ENCODE results near the gene SLC35F4. TPM values are rescaled to one million over a fixed set of nuclear protein-coding genes. Genes with fewer than 3 reads are reported as not detected.

The SLC35F4 gene
- polyA plus RNA-seq, 1 donor (not counting 4 experiments of a cell fraction or from before 2014, with no cell fraction given), result not detected

DNA sequence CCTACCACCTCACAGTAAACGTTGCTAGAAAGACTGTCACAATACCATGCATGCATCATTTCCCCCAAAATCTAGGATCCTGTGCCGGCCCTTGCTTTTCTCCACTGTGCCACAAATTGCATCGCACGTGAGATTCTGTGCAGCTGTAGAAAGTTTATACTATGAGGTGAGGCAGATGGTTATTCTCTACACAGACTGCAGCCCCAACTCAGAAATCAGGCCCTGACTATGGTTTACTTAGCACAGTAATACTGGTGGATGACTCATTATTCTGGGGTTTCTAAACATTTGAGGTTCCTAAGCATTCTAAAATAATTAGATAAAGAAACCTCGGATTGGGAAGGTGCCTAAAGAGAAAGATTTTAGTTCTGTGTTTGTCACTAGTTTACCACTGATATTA lies 208.4 kb downstream of the SLC35F4 start:
- no peak for FAIRE-seq
- H3K36me3 ChIP-seq (ENCODE audit: control insufficient read depth in 2 of 2, extremely low read depth in 1 of 2, insufficient read depth in 2 of 2, low read length in 2 of 2), result no peaks in the 10 kb centered on the region
- no peak overlapping the region for H2AFZ ChIP-seq (ENCODE audit: control insufficient read depth, low read length)
- no peaks in the 10 kb centered on the region for H4K20me1 ChIP-seq (ENCODE audit: control insufficient read depth, extremely low read depth, insufficient read depth, low read length)
- H3K9me1 ChIP-seq (ENCODE audit: control insufficient read depth, extremely low read depth, insufficient read depth, low read length), result no peaks in the 10 kb centered on the region
- H3K79me2 ChIP-seq (ENCODE audit: control insufficient read depth, insufficient read depth, low read length), result no peaks in the 10 kb centered on the region
- peaks cover 13% of the 10 kb centered on the region for H3K4me1 ChIP-seq (ENCODE audit: control insufficient read depth, extremely low read depth, insufficient read depth, low read length)
- no peak overlapping the region for H3K4me3 ChIP-seq (ENCODE audit: control insufficient read depth in 2 of 3, extremely low read depth in 1 of 3, insufficient read depth in 2 of 3, low read depth in 1 of 3, low read length in 3 of 3)
- no peaks in the 10 kb centered on the region for H3K9me3 ChIP-seq (ENCODE audit: control insufficient read depth, low read depth, low read length)
- dilution Hi-C loops (cut with MboI; ENCODE audit: extremely low pct_ligation_motif_present, low sequenced_read_pairs), result no loop called here
- no peaks in the 10 kb centered on the region for H3K27me3 ChIP-seq (ENCODE audit: control insufficient read depth, extremely low read depth, insufficient read depth, low read length)
- no peak for DNase-seq (ENCODE audit: low read depth, low spot score)
- peak overlapping the region; percentile 23 for H3K4me2 ChIP-seq (ENCODE audit: control insufficient read depth, extremely low read depth, insufficient read depth, low read depth, low read length)
- H3K9ac ChIP-seq (ENCODE audit: control insufficient read depth, extremely low read depth, insufficient read depth, low read length), result no peak overlapping the region
- no peak overlapping the region for H3K27ac ChIP-seq (ENCODE audit: control insufficient read depth, insufficient read depth, low read length)
- TF ChIP-seq EZH2 (IDR thresholded peaks at IDR 0.05; ENCODE audit: low read length), result no peak
- TF ChIP-seq, protein P1, sequence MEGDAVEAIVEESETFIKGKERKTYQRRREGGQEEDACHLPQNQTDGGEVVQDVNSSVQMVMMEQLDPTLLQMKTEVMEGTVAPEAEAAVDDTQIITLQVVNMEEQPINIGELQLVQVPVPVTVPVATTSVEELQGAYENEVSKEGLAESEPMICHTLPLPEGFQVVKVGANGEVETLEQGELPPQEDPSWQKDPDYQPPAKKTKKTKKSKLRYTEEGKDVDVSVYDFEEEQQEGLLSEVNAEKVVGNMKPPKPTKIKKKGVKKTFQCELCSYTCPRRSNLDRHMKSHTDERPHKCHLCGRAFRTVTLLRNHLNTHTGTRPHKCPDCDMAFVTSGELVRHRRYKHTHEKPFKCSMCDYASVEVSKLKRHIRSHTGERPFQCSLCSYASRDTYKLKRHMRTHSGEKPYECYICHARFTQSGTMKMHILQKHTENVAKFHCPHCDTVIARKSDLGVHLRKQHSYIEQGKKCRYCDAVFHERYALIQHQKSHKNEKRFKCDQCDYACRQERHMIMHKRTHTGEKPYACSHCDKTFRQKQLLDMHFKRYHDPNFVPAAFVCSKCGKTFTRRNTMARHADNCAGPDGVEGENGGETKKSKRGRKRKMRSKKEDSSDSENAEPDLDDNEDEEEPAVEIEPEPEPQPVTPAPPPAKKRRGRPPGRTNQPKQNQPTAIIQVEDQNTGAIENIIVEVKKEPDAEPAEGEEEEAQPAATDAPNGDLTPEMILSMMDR (optimal IDR thresholded peaks at IDR 0.05 in 1 of 3, IDR thresholded peaks at IDR 0.05 in 1 of 3, conservative IDR thresholded peaks at IDR 0.05 in 1 of 3; ENCODE audit: extremely low read depth in 1 of 3, insufficient read depth in 2 of 3, low read length in 3 of 3), result no peak

DNA sequence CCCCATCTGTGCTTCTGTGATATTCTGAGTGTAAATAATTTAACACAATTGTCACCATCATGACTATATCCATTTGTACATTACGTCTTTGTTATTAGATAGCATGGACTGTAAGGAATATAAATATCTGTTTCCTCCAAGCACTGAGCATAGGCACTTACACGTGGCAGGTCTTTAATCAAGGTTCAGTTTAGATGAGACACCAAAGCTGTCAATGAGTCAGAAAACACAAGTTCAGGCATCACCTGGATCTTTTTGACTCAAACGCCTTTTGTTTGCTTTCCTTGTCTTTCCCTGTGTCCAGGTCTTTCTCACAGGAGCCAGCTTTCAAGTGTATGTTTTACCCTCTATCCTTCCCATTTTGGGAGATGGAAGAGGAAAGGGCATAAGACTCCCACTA lies 209.0 kb downstream of the SLC35F4 start:
- H3K9me3 ChIP-seq (ENCODE audit: control insufficient read depth, low read depth, low read length), result no peaks in the 10 kb centered on the region
- no peaks in the 10 kb centered on the region for H3K9me1 ChIP-seq (ENCODE audit: control insufficient read depth, extremely low read depth, insufficient read depth, low read length)
- no peak overlapping the region for H3K9ac ChIP-seq (ENCODE audit: control insufficient read depth, extremely low read depth, insufficient read depth, low read length)
- dilution Hi-C loops (cut with MboI; ENCODE audit: extremely low pct_ligation_motif_present, low sequenced_read_pairs), result no loop called here
- peak; percentile 89 for FAIRE-seq
- DNase-seq (ENCODE audit: low read depth, low spot score), result peak; percentile 26
- no peak for TF ChIP-seq EZH2 (IDR thresholded peaks at IDR 0.05; ENCODE audit: low read length)
- TF ChIP-seq, protein P1 (optimal IDR thresholded peaks at IDR 0.05 in 1 of 3, IDR thresholded peaks at IDR 0.05 in 1 of 3, conservative IDR thresholded peaks at IDR 0.05 in 1 of 3; ENCODE audit: extremely low read depth in 1 of 3, insufficient read depth in 2 of 3, low read length in 3 of 3), result no peak
- no peaks in the 10 kb centered on the region for H3K36me3 ChIP-seq (ENCODE audit: control insufficient read depth in 2 of 2, extremely low read depth in 1 of 2, insufficient read depth in 2 of 2, low read length in 2 of 2)
- H3K79me2 ChIP-seq (ENCODE audit: control insufficient read depth, insufficient read depth, low read length), result no peaks in the 10 kb centered on the region
- no peak overlapping the region for H3K4me3 ChIP-seq (ENCODE audit: control insufficient read depth in 2 of 3, extremely low read depth in 1 of 3, insufficient read depth in 2 of 3, low read depth in 1 of 3, low read length in 3 of 3)
- H3K27ac ChIP-seq (ENCODE audit: control insufficient read depth, insufficient read depth, low read length), result peak overlapping the region; percentile 26
- peak overlapping the region; percentile 22 for H3K4me2 ChIP-seq (ENCODE audit: control insufficient read depth, extremely low read depth, insufficient read depth, low read depth, low read length)
- no peaks in the 10 kb centered on the region for H4K20me1 ChIP-seq (ENCODE audit: control insufficient read depth, extremely low read depth, insufficient read depth, low read length)
- H2AFZ ChIP-seq (ENCODE audit: control insufficient read depth, low read length), result no peak overlapping the region
- H3K4me1 ChIP-seq (ENCODE audit: control insufficient read depth, extremely low read depth, insufficient read depth, low read length), result peaks cover 13% of the 10 kb centered on the region
- H3K27me3 ChIP-seq (ENCODE audit: control insufficient read depth, extremely low read depth, insufficient read depth, low read length), result no peaks in the 10 kb centered on the region
